ENCODE data around the gene METTL2B.
"Not testable (repeated sequence)": the region's sequence is repeated elsewhere in the genome, so short reads cannot be mapped to it uniquely, and the experiment has no call there.

DNA sequence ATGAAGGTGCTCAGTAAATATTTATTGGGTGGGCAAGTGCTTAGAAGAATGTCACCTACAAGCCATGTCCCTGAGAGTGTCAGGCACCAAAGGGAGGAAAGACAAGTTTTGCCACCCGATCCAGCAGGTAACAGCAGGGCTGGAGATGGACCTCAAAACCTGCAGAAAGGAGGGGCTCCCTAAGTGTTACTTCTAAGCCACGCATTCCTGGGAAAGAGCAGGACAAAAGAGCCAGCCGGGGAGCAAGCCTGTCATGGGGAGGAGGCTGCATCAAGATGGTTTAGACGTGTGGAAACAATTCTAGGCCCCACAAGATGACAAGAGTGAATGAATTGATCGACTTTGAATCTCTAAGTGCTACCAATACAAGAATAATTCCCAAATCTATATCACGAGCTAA is 38.7 kb downstream of the METTL2B start:
- TF ChIP-seq, protein P1, sequence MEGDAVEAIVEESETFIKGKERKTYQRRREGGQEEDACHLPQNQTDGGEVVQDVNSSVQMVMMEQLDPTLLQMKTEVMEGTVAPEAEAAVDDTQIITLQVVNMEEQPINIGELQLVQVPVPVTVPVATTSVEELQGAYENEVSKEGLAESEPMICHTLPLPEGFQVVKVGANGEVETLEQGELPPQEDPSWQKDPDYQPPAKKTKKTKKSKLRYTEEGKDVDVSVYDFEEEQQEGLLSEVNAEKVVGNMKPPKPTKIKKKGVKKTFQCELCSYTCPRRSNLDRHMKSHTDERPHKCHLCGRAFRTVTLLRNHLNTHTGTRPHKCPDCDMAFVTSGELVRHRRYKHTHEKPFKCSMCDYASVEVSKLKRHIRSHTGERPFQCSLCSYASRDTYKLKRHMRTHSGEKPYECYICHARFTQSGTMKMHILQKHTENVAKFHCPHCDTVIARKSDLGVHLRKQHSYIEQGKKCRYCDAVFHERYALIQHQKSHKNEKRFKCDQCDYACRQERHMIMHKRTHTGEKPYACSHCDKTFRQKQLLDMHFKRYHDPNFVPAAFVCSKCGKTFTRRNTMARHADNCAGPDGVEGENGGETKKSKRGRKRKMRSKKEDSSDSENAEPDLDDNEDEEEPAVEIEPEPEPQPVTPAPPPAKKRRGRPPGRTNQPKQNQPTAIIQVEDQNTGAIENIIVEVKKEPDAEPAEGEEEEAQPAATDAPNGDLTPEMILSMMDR (conservative IDR thresholded peaks at IDR 0.05; ENCODE audit: low read depth, low read length), result not testable (repeated sequence)
- TF ChIP-seq EZH2 (IDR thresholded peaks at IDR 0.05; ENCODE audit: low read length, unreplicated experiment); EZH2phosphoT487 (IDR thresholded peaks at IDR 0.05; ENCODE audit: borderline replicate concordance, low read length): not testable (repeated sequence)

Data from PC-3 (cell line).